ENCODE results near the gene MOGAT3. TPM values are rescaled to one million over a fixed set of nuclear protein-coding genes. Genes with fewer than 3 reads are reported as not detected.
"Not testable (repeated sequence)": the region's sequence is repeated elsewhere in the genome, so short reads cannot be mapped to it uniquely, and the experiment has no call there.

Gene MOGAT3
- total RNA-seq, 1 donor from 2014 or later, result not detected

GRCh38 chr7:101211501-101211900 is 10.7 kb upstream of the MOGAT3 start:
- TF ChIP-seq CTCF (IDR thresholded peaks at IDR 0.05; ENCODE audit: insufficient read depth, low read length, severe bottlenecking), result no peak
- no peak for DNase-seq (ENCODE audit: low read depth)
- Histone ChIP-seq H3K36me3 (ENCODE audit: control insufficient read depth, insufficient read depth, low read length) (peaks cover 15% of the 10 kb centered on the region), H3K27me3 (ENCODE audit: control insufficient read depth, insufficient read depth, low read length) (no peaks in the 10 kb centered on the region), H3K4me3 (ENCODE audit: low read depth, low read length) (no peak overlapping the region)
- FAIRE-seq, result no peak

- no peaks in the 10 kb centered on the region for H3K27me3 ChIP-seq (ENCODE audit: control insufficient read depth, insufficient read depth, low read length)
- TF ChIP-seq CTCF (IDR thresholded peaks at IDR 0.05; ENCODE audit: insufficient read depth, low read length, severe bottlenecking), result no peak
- DNase-seq (ENCODE audit: low read depth) (no peak), FAIRE-seq (no peak)
- peaks cover 15% of the 10 kb centered on the region for H3K36me3 ChIP-seq (ENCODE audit: control insufficient read depth, insufficient read depth, low read length)
- no peak overlapping the region for H3K4me3 ChIP-seq (ENCODE audit: low read depth, low read length)
These were observed 9.3 kb upstream of the MOGAT3 start for GRCh38 chr7:101210143-101210542.

- no peak for FAIRE-seq
- no peaks in the 10 kb centered on the region for H3K27me3 ChIP-seq (ENCODE audit: control insufficient read depth, insufficient read depth, low read length)
- H3K4me3 ChIP-seq (ENCODE audit: low read depth, low read length), result no peak overlapping the region
- TF ChIP-seq CTCF (IDR thresholded peaks at IDR 0.05; ENCODE audit: insufficient read depth, low read length, severe bottlenecking), result no peak
- peaks cover 13% of the 10 kb centered on the region for H3K36me3 ChIP-seq (ENCODE audit: control insufficient read depth, insufficient read depth, low read length)
- DNase-seq (ENCODE audit: low read depth), result no peak
These were observed 8.0 kb upstream of the MOGAT3 start for GRCh38 chr7:101208794-101209193.

GRCh38 chr7:101207459-101207858 is 6.6 kb upstream of the MOGAT3 start:
- H3K36me3 ChIP-seq (ENCODE audit: control insufficient read depth, insufficient read depth, low read length), result peaks cover 13% of the 10 kb centered on the region
- DNase-seq (ENCODE audit: low read depth), result no peak
- peaks cover 6% of the 10 kb centered on the region for H3K27me3 ChIP-seq (ENCODE audit: control insufficient read depth, insufficient read depth, low read length)
- FAIRE-seq, result no peak
- TF ChIP-seq CTCF (IDR thresholded peaks at IDR 0.05; ENCODE audit: insufficient read depth, low read length, severe bottlenecking), result no peak
- H3K4me3 ChIP-seq (ENCODE audit: low read depth, low read length), result no peak overlapping the region

- H3K36me3 ChIP-seq (ENCODE audit: control insufficient read depth, insufficient read depth, low read length), result peaks cover 9% of the 10 kb centered on the region
- H3K4me3 ChIP-seq (ENCODE audit: low read depth, low read length), result no peak overlapping the region
- no peak for FAIRE-seq
- H3K27me3 ChIP-seq (ENCODE audit: control insufficient read depth, insufficient read depth, low read length), result peaks cover 10% of the 10 kb centered on the region
- no peak for TF ChIP-seq CTCF (IDR thresholded peaks at IDR 0.05; ENCODE audit: insufficient read depth, low read length, severe bottlenecking)
- no peak for DNase-seq (ENCODE audit: low read depth)
These were observed 5.8 kb upstream of the MOGAT3 start for GRCh38 chr7:101206665-101207042.

GRCh38 chr7:101205901-101206664 is 5.2 kb upstream of the MOGAT3 start:
- no peak for TF ChIP-seq CTCF (IDR thresholded peaks at IDR 0.05; ENCODE audit: insufficient read depth, low read length, severe bottlenecking)
- H3K36me3 ChIP-seq (ENCODE audit: control insufficient read depth, insufficient read depth, low read length), result peaks cover 7% of the 10 kb centered on the region

GRCh38 chr7:101203740-101204738 is 3.2 kb upstream of the MOGAT3 start:
- H3K27me3 ChIP-seq (ENCODE audit: control insufficient read depth, insufficient read depth, low read length), result peaks cover 15% of the 10 kb centered on the region
- H3K4me3 ChIP-seq (ENCODE audit: low read depth, low read length); H3K36me3 ChIP-seq (ENCODE audit: control insufficient read depth, insufficient read depth, low read length); FAIRE-seq; DNase-seq (ENCODE audit: low read depth): not testable (repeated sequence)

More at GRCh38 chr7:101205901-101206664, 5.2 kb upstream of the MOGAT3 start:
- no peak for FAIRE-seq
- peaks cover 11% of the 10 kb centered on the region for H3K27me3 ChIP-seq (ENCODE audit: control insufficient read depth, insufficient read depth, low read length)
- H3K4me3 ChIP-seq (ENCODE audit: low read depth, low read length), result no peak overlapping the region
- no peak for DNase-seq (ENCODE audit: low read depth)

Measured in bronchial epithelial cell (primary cell).